MM.1S (cell line): ENCODE data around the gene VENTX.

Experiments used
- DNase-seq: peaks from one replicate; pipeline ENCODE4 v3.0.0-alpha.2; 2015
- H2AFZ ChIP-seq: fragments of 300-600 bp; sonication (generic); 2 replicates; pipeline ENCODE4 v1.6.0; 2016; ENCODE audit warnings: antibody characterized with exemption, low read length
- H3F3A ChIP-seq: fragments of 300-600 bp; sonication (generic); 2 replicates; pipeline ENCODE4 v1.6.1; 2016; ENCODE audit warnings: mild to moderate bottlenecking, antibody characterized with exemption, low read length, moderate library complexity, mixed read lengths; ENCODE audit not compliant: insufficient read depth
- H3K27ac ChIP-seq: fragments of 300-600 bp; sonication (generic); 2 replicates; pipeline ENCODE4 v1.5.1; 2016; ENCODE audit warnings: mild to moderate bottlenecking, low read length
- H3K27me3 ChIP-seq: fragments of 300-600 bp; sonication (generic); replicated peaks from 2 replicates; pipeline ENCODE4 v1.6.0; 2016; ENCODE audit warnings: low read length; ENCODE audit not compliant: insufficient read depth
- H3K36me3 ChIP-seq: fragments of 300-600 bp; sonication (generic); replicated peaks from 2 replicates; pipeline ENCODE4 v1.6.1; 2016; ENCODE audit warnings: mild to moderate bottlenecking, low read length, mixed read lengths; ENCODE audit not compliant: insufficient read depth
- H3K4me1 ChIP-seq: fragments of 300-600 bp; sonication (generic); 2 replicates; pipeline ENCODE4 v1.6.1; 2016; ENCODE audit warnings: low read length, mixed read lengths
- H3K4me2 ChIP-seq: fragments of 300-600 bp; sonication (generic); 2 replicates; pipeline ENCODE4 v1.6.0; 2016; ENCODE audit warnings: low read depth, low read length
- H3K4me3 ChIP-seq: fragments of 300-600 bp; sonication (generic); 2 replicates; pipeline ENCODE4 v1.5.1; 2016; ENCODE audit warnings: low read length, mixed read lengths
- H3K79me2 ChIP-seq: fragments of 300-600 bp; sonication (generic); 2 replicates; pipeline ENCODE4 v1.6.1; 2016; ENCODE audit warnings: mixed run types, low read length, mixed read lengths
- H3K9ac ChIP-seq: fragments of 300-600 bp; sonication (generic); 2 replicates; pipeline ENCODE4 v1.6.1; 2016; ENCODE audit warnings: low read length, mixed read lengths
- H3K9me2 ChIP-seq: fragments of 300-600 bp; sonication (generic); replicated peaks from 2 replicates; pipeline ENCODE4 v1.6.1; 2016; ENCODE audit warnings: mild to moderate bottlenecking, low read length, mixed read lengths; ENCODE audit not compliant: insufficient read depth
- H3K9me3 ChIP-seq: fragments of 300-600 bp; sonication (generic); replicated peaks from 2 replicates; pipeline ENCODE4 v1.6.1; 2016; ENCODE audit warnings: mild to moderate bottlenecking, low read length, mixed read lengths; ENCODE audit not compliant: insufficient read depth
- H4K20me1 ChIP-seq: fragments of 300-600 bp; sonication (generic); 2 replicates; pipeline ENCODE4 v1.6.1; 2016; ENCODE audit warnings: mild to moderate bottlenecking, low read length, moderate library complexity, mixed read lengths; ENCODE audit not compliant: insufficient read depth
- EZH2 ChIP-seq: fragments of 300-600 bp; sonication (generic); optimal IDR thresholded peaks from 2 replicates; pipeline ENCODE3; 2017; ENCODE audit warnings: low read depth, mild to moderate bottlenecking, antibody characterized with exemption, low read length, mixed read lengths
- EZH2phosphoT487 ChIP-seq: fragments of 300-600 bp; sonication (generic); IDR thresholded peaks from 2 replicates; pipeline ENCODE4 v1.6.1; 2018; ENCODE audit warnings: antibody characterized with exemption, low read length
- TF ChIP-seq, protein P1 (sequence below): fragments of 300-600 bp; sonication (generic); IDR thresholded peaks from 2 replicates; pipeline ENCODE4 v1.5.1; 2016; ENCODE audit warnings: antibody characterized with exemption, low read length, mixed read lengths

Gene VENTX

DNA sequence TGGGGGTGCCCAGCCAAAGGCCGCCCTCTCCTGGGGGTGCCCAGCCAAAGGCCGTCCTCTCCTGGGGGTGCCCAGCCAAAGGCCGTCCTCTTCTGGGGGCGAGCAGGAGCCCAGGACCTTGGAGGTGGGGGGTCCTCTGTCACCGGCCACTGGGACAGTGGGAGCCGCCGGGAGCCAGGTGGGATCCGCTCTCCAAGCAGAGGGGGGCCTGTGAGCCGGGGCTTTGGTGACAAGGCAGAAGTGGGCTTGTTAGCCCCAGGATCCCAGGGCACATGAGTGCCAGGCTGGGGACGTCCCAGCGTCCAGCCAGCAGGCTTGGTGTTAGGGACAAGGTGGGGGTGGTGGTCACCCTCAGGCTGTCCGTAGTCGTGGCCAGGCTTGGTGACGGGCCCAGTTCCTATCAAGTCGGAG, 37.0 kb upstream of the VENTX start:
- no peak for DNase-seq
- Histone ChIP-seq H4K20me1 (no peaks in the 10 kb centered on the region), H3K36me3 (no peaks in the 10 kb centered on the region), H3K79me2 (no peaks in the 10 kb centered on the region), H2AFZ (no peak overlapping the region), H3K9ac (no peak overlapping the region), H3K27me3 (peaks cover 70% of the 10 kb centered on the region), H3K4me3 (no peak overlapping the region), H3K4me1 (no peaks in the 10 kb centered on the region), H3K9me3 (no peaks in the 10 kb centered on the region), H3K4me2 (no peak overlapping the region), H3F3A (no peaks in the 10 kb centered on the region), H3K27ac (no peak overlapping the region), H3K9me2 (no peaks in the 10 kb centered on the region)
- TF ChIP-seq, protein P1, sequence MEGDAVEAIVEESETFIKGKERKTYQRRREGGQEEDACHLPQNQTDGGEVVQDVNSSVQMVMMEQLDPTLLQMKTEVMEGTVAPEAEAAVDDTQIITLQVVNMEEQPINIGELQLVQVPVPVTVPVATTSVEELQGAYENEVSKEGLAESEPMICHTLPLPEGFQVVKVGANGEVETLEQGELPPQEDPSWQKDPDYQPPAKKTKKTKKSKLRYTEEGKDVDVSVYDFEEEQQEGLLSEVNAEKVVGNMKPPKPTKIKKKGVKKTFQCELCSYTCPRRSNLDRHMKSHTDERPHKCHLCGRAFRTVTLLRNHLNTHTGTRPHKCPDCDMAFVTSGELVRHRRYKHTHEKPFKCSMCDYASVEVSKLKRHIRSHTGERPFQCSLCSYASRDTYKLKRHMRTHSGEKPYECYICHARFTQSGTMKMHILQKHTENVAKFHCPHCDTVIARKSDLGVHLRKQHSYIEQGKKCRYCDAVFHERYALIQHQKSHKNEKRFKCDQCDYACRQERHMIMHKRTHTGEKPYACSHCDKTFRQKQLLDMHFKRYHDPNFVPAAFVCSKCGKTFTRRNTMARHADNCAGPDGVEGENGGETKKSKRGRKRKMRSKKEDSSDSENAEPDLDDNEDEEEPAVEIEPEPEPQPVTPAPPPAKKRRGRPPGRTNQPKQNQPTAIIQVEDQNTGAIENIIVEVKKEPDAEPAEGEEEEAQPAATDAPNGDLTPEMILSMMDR = no peak
- TF ChIP-seq EZH2phosphoT487 = no peak
- no peak for TF ChIP-seq EZH2

DNA sequence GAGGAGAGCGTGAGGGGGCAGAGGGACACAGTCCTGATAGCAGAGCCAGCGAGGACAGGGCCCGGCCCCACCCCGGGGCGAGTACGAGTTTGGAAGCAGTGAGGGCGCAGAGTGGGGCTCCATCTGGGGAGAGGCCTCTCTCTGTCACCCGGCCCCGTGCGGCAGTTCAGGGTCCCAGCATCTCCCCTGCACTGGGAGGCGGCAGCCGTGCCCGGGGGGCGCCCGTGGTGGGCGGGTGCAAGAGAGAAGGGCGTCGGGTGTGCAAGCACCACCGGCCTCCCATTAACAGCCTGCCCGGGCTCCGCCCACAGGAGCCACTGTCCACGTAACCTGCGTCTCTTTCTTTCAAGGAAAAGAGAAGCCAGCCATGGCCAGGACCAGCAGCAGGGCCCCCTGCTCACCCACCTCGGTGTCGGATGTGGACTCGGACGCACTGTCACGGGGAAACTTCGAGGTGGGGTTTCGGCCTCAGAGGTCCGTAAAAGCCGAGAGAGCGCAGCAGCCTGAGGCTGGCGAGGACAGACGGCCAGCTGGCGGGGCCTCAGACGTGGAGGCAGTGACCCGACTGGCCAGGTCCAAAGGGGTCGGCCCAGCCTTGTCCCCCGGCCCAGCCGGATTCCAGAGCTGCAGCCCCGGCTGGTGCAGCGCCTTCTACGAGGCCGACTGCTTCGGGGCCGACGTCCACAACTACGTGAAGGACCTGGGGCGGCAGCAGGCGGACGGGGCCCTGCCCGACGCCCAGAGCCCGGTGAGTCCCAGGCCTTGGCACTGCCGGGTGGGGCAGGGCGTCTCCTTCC, 36.3 kb upstream of the VENTX start:
- H3K4me3 ChIP-seq = no peak overlapping the region
- no peaks in the 10 kb centered on the region for H4K20me1 ChIP-seq
- H3K9ac ChIP-seq = no peak overlapping the region
- H3K4me2 ChIP-seq = no peak overlapping the region
- TF ChIP-seq EZH2phosphoT487 = no peak
- no peak for TF ChIP-seq EZH2
- TF ChIP-seq, protein P1 = no peak
- no peaks in the 10 kb centered on the region for H3K36me3 ChIP-seq
- H3K27ac ChIP-seq = no peak overlapping the region
- no peaks in the 10 kb centered on the region for H3F3A ChIP-seq
- H3K79me2 ChIP-seq = no peaks in the 10 kb centered on the region
- peaks cover 68% of the 10 kb centered on the region for H3K27me3 ChIP-seq
- H3K4me1 ChIP-seq = no peaks in the 10 kb centered on the region
- H2AFZ ChIP-seq = no peak overlapping the region
- H3K9me3 ChIP-seq = no peaks in the 10 kb centered on the region
- no peak for DNase-seq
- H3K9me2 ChIP-seq = no peaks in the 10 kb centered on the region

DNA sequence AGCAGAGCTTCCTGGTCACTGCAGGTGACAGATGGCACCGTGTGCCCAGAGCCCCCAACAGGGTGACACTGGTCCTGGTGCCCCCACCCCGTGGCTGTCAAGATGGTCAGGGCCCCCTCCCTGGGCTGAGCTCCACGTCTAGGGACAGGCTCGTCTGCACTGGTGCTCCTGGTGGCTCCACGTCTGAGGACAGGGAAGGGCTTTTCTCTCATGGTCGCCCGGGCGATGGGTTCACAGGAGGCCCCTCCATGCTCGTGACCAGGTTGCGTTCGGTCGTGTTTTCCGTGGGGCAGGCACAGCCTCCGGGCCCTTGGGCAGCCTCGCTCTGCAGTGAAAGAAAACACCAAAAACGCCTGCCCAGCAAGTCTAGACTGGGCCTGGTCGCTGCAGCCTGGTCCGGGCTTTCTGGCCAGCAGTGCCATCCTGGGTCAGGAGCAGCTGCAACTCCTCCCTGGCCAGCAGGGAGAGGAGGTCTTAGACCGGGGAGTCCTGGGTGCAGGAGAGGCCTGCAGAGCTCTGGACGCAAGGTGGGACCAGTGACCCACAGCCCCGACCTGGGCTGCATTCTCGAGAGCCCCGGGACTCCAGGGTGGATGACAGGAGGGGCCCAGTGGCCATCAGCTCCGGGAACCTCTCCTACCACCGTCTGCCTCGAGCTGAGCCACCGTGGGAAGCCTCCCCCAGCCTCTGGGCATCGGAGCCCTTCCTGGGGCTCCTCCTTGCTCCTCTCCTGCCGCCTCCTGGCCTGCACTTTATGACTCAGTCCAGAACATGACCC, 35.5 kb upstream of the VENTX start:
- TF ChIP-seq, protein P1 = no peak
- no peak for TF ChIP-seq EZH2phosphoT487
- TF ChIP-seq EZH2 = no peak
- DNase-seq = no peak
- Histone ChIP-seq H3K27ac (no peak overlapping the region), H3F3A (no peaks in the 10 kb centered on the region), H3K4me2 (no peak overlapping the region), H3K79me2 (no peaks in the 10 kb centered on the region), H3K4me3 (no peak overlapping the region), H3K9me2 (no peaks in the 10 kb centered on the region), H3K4me1 (no peaks in the 10 kb centered on the region), H3K9ac (no peak overlapping the region), H3K36me3 (no peaks in the 10 kb centered on the region), H4K20me1 (no peaks in the 10 kb centered on the region), H3K9me3 (no peaks in the 10 kb centered on the region), H3K27me3 (peaks cover 68% of the 10 kb centered on the region), H2AFZ (no peak overlapping the region)
